Measurements from ENCODE around the gene NIPA2.
A peak's percentile ranks its signal among the peaks of the same experiment; 100 is the strongest.

GRCh38 chr15:22895465-22896190, 57.2 kb downstream of the NIPA2 start:
- TF ChIP-seq CTCF (conservative IDR thresholded peaks at IDR 0.05; ENCODE audit: low read depth, low read length) (peak; percentile 48), EZH2 (IDR thresholded peaks at IDR 0.05; ENCODE audit: low read length, unreplicated experiment) (no peak), EZH2phosphoT487 (IDR thresholded peaks at IDR 0.05; ENCODE audit: borderline replicate concordance, low read length) (no peak)
